Measurements from ENCODE around the gene MAPK9. TPM values are rescaled to one million over a fixed set of nuclear protein-coding genes. Genes with fewer than 3 reads are reported as not detected.

MAPK9 gene
- total RNA-seq, 1 donor from 2014 or later = 36.1 TPM

DNA sequence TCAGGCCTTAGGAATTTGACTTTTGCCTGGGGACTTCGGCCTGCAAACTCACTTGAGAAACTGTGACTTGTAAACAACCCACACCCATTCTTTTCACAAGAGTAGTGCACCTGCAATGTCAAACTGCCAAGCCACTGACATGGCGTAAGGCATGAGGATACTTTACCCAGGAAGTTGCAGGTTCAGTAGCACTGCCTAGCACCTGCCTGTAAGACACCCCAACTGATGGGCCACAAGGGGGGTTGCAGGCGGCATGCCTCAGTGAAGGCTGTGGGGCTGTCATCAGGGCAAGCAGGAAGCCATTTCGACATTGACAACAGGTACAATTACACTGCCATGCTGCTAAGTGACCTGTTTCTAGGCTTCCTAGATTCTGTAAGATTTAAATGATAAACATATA is 41.6 kb downstream of the MAPK9 start:
- Mint-ChIP-seq H3K9me3 (peaks cover 26% of the 10 kb centered on the region), H3K4me3 (no peak overlapping the region), H3K36me3 (ENCODE audit: low read depth) (peaks cover 84% of the 10 kb centered on the region), H3K27me3 (ENCODE audit: low read depth) (no peaks in the 10 kb centered on the region), H3K27ac (ENCODE audit: unreplicated experiment) (no peak overlapping the region), H3K4me1 (no peaks in the 10 kb centered on the region)
- TF ChIP-seq, protein P1, sequence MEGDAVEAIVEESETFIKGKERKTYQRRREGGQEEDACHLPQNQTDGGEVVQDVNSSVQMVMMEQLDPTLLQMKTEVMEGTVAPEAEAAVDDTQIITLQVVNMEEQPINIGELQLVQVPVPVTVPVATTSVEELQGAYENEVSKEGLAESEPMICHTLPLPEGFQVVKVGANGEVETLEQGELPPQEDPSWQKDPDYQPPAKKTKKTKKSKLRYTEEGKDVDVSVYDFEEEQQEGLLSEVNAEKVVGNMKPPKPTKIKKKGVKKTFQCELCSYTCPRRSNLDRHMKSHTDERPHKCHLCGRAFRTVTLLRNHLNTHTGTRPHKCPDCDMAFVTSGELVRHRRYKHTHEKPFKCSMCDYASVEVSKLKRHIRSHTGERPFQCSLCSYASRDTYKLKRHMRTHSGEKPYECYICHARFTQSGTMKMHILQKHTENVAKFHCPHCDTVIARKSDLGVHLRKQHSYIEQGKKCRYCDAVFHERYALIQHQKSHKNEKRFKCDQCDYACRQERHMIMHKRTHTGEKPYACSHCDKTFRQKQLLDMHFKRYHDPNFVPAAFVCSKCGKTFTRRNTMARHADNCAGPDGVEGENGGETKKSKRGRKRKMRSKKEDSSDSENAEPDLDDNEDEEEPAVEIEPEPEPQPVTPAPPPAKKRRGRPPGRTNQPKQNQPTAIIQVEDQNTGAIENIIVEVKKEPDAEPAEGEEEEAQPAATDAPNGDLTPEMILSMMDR (conservative IDR thresholded peaks at IDR 0.05) = no peak
- DNase-seq (ENCODE audit: low read depth, low spot score) = no peak

DNA sequence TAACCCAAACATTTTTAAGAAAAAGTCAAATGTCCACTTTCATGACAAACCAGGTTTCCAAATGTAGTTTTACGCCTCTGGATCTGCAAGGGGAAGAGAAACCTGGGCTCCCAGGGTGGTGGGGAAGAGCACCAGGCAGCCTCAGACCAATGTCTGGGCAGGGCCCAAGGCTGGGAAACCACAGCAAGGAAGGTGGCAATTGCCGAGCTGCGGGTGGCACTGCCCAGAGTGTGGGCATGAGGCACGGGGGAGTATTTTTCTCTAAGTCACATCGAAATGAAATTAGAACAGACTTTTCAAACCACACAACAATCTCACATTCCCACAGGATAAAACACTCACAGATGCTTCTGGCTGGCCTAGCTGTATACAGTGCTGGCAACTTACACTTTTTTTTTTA is 50.3 kb downstream of the MAPK9 start:
- Mint-ChIP-seq H3K36me3 (ENCODE audit: low read depth) (peaks cover 43% of the 10 kb centered on the region), H3K27ac (ENCODE audit: unreplicated experiment) (no peak overlapping the region), H3K4me3 (no peak overlapping the region), H3K4me1 (no peaks in the 10 kb centered on the region), H3K9me3 (peaks cover 4% of the 10 kb centered on the region), H3K27me3 (ENCODE audit: low read depth) (no peaks in the 10 kb centered on the region)
- TF ChIP-seq, protein P1 (conservative IDR thresholded peaks at IDR 0.05) = no peak
- no peak for DNase-seq (ENCODE audit: low read depth, low spot score)

GRCh38 chr5:180238631-180239030 is 53.3 kb downstream of the MAPK9 start:
- H3K9me3 Mint-ChIP-seq = no peaks in the 10 kb centered on the region
- H3K27me3 Mint-ChIP-seq (ENCODE audit: low read depth) = no peaks in the 10 kb centered on the region
- peaks cover 35% of the 10 kb centered on the region for H3K36me3 Mint-ChIP-seq (ENCODE audit: low read depth)
- H3K27ac Mint-ChIP-seq (ENCODE audit: unreplicated experiment) = no peak overlapping the region
- TF ChIP-seq, protein P1 (conservative IDR thresholded peaks at IDR 0.05) = no peak
- DNase-seq (ENCODE audit: low read depth, low spot score) = no peak
- H3K4me3 Mint-ChIP-seq = no peak overlapping the region
- H3K4me1 Mint-ChIP-seq = peaks cover 9% of the 10 kb centered on the region

- no peak overlapping the region for H3K27ac Mint-ChIP-seq (ENCODE audit: unreplicated experiment)
- TF ChIP-seq, protein P1 (conservative IDR thresholded peaks at IDR 0.05) = no peak
- H3K27me3 Mint-ChIP-seq (ENCODE audit: low read depth) = no peaks in the 10 kb centered on the region
- H3K36me3 Mint-ChIP-seq (ENCODE audit: low read depth) = peaks cover 34% of the 10 kb centered on the region
- H3K4me3 Mint-ChIP-seq = no peak overlapping the region
- peaks cover 9% of the 10 kb centered on the region for H3K4me1 Mint-ChIP-seq
- DNase-seq (ENCODE audit: low read depth, low spot score) = no peak
- H3K9me3 Mint-ChIP-seq = no peaks in the 10 kb centered on the region
Measured at GRCh38 chr5:180235846-180236245, 56.0 kb downstream of the MAPK9 start.

DNA sequence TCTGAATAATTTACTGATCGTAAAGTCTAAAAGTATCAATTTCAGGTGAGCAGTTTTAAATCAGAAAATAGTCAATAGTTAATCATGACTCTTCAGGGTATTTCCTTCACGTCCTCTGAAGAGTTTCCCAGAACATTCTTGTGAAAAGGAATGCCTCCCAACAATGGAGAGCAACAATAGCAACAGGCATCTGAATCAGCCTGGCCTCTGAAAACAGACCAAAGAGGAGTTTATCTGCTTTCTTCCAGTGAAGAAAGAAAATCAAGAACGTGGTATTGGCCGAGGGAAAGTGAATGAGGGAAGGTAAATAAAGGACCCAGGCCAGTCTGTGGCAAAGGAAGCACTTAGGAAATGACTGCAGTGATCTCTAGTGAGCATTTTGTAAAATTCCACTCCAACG is 56.8 kb downstream of the MAPK9 start:
- peaks cover 10% of the 10 kb centered on the region for H3K4me1 Mint-ChIP-seq
- no peak overlapping the region for H3K4me3 Mint-ChIP-seq
- TF ChIP-seq, protein P1 (conservative IDR thresholded peaks at IDR 0.05) = no peak
- H3K27me3 Mint-ChIP-seq (ENCODE audit: low read depth) = no peaks in the 10 kb centered on the region
- H3K27ac Mint-ChIP-seq (ENCODE audit: unreplicated experiment) = no peak overlapping the region
- DNase-seq (ENCODE audit: low read depth, low spot score) = no peak
- H3K36me3 Mint-ChIP-seq (ENCODE audit: low read depth) = peaks cover 29% of the 10 kb centered on the region
- no peaks in the 10 kb centered on the region for H3K9me3 Mint-ChIP-seq

DNA sequence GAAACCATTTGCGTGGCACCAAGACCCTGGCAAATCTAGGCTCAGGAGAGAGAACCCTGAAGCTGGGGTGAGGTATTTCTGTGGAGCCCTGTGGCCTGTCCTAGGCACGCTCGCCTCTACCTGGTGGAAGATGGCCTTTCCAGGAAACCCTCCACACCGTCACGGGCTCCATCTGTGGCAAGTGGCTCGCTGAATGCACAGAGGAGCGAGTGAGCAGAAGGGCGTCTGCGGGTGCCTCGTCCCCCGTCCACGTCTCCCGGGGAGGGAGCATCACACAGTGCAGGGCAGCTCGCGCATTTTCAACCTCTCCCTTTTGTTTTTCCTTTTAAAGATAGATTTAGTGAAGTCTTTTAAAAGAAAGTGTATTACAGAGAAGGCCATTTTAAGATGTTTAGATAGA is 57.6 kb downstream of the MAPK9 start:
- peaks cover 27% of the 10 kb centered on the region for H3K36me3 Mint-ChIP-seq (ENCODE audit: low read depth)

More for the DNA sequence above, 57.6 kb downstream of the MAPK9 start:
- DNase-seq (ENCODE audit: low read depth, low spot score) = no peak
- Mint-ChIP-seq H3K27ac (ENCODE audit: unreplicated experiment) (no peak overlapping the region), H3K27me3 (ENCODE audit: low read depth) (no peaks in the 10 kb centered on the region), H3K4me3 (no peak overlapping the region), H3K9me3 (no peaks in the 10 kb centered on the region), H3K4me1 (peaks cover 14% of the 10 kb centered on the region)
- TF ChIP-seq, protein P1 (conservative IDR thresholded peaks at IDR 0.05) = no peak

Measured in neural crest cell (in vitro differentiated cells).